Upper lobe of left lung (tissue), 4 donors: ENCODE results near the gene PDLIM4.

Source experiments
- CTCF ChIP-seq, 6 experiments: fragments of 450-650 bp in 4 of 6; fragments of 200-600 bp in 2 of 6; sonication (generic) in 2 of 6; IDR thresholded peaks; one replicate each; pipeline ENCODE4 v1.5.1; 2016 to 2019; ENCODE audit warnings: antibody characterized with exemption in 6 of 6
- EP300 ChIP-seq, 4 donors: sonication (generic); formaldehyde crosslinking; IDR thresholded peaks; one replicate each; pipeline ENCODE4 v1.5.1; 2017; ENCODE audit warnings: antibody characterized with exemption in 4 of 4, control low read depth in 2 of 4

- TF ChIP-seq CTCF (IDR thresholded peaks at IDR 0.05) = no peak
- TF ChIP-seq EP300 (IDR thresholded peaks at IDR 0.05) = no peak
Measured at GRCh38 chr5:132256783-132257130, 739 bp upstream of the PDLIM4 start.
